Suprapubic skin (tissue), 4 donors: Measurements from ENCODE around the gene NEU2.

Source experiments
- CTCF ChIP-seq, 2 donors: fragments of 200-600 bp in 1 of 2; fragments of 450-650 bp in 1 of 2; sonication (generic) in 1 of 2; IDR thresholded peaks; one replicate each; pipeline ENCODE4 v1.5.1; 2016 to 2019; ENCODE audit warnings: antibody characterized with exemption in 2 of 2, mild to moderate bottlenecking in 1 of 2, moderate library complexity in 1 of 2
- POLR2A ChIP-seq, 2 donors: fragments of 450-650 bp; IDR thresholded peaks; one replicate each; pipeline ENCODE4 v1.6.1; 2017; ENCODE audit warnings: antibody characterized with exemption in 2 of 2, mild to moderate bottlenecking in 2 of 2, moderate library complexity in 2 of 2
- POLR2AphosphoS5 ChIP-seq, 3 donors: sonication (generic); formaldehyde crosslinking; IDR thresholded peaks; one replicate each; pipeline ENCODE4 v1.6.1; 2017; ENCODE audit warnings: antibody characterized with exemption in 3 of 3

DNA sequence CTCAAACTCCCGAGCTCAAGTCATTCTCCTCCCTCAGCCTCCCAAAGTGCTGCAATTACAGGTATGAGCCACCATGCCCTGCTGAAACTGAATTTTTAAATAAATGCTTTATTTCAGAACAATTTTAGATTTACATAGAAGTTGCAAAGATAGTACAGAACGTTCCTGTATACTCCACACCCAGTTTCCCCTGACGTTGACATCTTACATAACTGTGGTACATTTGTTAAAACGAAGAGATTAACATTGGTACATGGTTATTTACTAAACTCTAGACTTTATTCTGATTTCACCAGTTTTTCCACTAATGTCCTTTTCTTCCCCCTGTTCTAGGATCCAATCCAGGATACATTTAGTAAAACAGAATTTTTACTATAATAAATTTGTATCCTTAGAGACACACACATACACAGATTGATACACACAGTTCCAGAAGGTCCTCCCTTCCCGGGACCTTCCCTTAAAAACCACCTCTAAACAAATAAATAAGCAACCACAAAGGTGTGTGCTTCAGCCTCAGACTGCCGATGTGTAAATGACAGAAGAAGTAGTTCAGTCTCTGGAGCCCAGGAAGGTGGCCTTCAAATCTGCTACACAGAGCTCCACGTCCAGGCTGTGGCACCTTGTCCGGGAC, 6.9 kb downstream of the NEU2 start:
- TF ChIP-seq CTCF (IDR thresholded peaks at IDR 0.05) (no peak), POLR2AphosphoS5 (IDR thresholded peaks at IDR 0.05) (no peak), POLR2A (IDR thresholded peaks at IDR 0.05) (no peak)
